HG02798 (cell line): ENCODE results near the gene MDM4.

Experiments used
- ATAC-seq: cut with Tn5 transposase; IDR thresholded peaks from one replicate; pipeline ENCODE4 v1.9.1; 2021; ENCODE audit warnings: mild to moderate bottlenecking; ENCODE audit not compliant: unreplicated experiment, poor library complexity

The MDM4 gene

DNA sequence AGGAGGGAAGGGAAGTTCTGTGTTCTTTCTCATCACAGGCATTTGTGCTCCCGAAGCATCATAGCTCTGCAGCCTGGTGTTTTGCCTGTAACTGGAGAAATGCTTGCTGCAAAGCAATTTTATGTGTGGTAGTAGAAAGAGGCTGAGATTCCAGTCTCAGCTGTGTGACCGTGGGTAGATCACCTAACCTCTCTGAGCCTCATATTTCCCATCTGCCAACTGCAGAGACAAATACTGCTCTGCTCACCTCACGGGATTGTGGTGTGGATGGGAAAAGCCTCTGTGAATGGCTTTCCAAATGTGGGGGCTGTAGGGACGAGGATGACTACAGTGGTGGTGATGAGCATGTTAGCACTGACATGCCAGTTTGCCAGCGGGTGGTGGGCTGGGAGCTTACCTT is 84.0 kb downstream of the MDM4 start:
- no peak for ATAC-seq

DNA sequence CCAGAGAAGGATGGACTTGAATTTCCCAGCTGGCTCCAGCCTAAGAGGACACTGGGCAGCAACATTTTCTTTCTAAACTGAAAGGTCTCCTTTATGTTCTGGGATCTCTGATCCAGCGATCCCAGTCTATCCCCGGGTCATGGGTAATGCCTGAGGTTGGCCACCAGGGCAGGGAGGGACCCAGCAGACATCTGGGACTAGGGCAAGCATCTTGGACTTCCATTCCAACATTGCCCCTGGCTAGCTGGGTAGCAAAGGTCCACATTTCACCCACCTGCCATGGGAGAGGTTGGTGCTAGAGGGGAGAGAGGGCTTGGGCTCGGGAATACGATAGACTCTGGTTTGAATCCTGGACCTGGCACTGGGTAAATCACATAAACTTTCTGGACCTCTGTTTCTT is 84.8 kb downstream of the MDM4 start:
- ATAC-seq, result no peak

DNA sequence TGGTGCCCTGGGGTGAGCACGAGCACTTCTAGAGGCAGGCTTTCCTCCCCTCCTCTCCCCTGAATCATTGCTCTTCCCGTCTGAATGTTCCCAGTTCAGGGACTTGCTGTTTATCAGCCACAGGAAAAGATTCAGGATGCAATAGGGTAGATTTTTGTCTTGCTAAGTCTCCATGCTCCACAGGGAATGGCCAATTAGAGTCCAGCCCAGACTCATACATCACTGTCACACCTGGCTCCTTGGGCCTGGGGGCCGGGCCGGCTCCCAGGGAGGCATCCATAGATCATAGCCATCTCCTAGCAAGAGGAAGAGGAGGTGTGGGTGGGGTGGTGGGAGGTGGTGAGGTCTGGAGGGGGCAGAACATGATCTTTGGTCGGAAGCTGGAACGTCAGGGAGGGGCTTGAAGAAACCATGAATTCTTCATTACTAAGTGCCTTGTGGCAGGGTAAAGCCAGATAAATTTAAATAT is 85.9 kb downstream of the MDM4 start:
- no peak for ATAC-seq

DNA sequence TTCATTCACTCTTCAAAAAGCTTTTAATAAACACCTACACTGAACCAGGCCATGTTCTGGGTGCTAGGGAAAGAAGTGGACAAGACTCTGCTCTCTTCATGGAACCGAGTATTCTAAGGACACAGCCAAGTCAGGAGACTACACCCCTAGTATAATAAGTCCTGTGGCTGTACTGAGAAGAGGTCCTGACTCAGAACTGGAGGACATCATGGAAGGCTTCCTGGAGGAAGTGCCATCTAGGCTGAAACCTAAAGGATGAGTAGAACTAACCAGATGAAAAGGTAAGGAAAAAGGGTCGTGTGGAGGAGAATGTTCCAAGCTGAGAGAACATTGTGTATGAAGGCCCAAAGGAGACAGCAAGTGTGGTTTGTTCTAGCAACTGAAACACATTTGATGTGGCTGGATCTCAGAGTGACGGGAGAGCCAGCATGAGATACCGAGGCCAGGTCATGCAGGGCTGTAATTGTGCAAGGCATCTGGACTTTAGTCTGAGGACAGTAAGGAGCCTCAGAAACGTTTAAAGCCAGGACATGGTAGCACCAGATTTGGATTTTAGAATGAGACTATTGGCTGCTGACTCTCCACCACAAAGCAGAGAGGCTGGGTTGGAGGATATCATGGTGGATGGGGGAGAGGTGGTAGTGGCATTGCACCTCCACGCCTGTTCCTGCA is 86.8 kb downstream of the MDM4 start:
- ATAC-seq, result no peak

DNA sequence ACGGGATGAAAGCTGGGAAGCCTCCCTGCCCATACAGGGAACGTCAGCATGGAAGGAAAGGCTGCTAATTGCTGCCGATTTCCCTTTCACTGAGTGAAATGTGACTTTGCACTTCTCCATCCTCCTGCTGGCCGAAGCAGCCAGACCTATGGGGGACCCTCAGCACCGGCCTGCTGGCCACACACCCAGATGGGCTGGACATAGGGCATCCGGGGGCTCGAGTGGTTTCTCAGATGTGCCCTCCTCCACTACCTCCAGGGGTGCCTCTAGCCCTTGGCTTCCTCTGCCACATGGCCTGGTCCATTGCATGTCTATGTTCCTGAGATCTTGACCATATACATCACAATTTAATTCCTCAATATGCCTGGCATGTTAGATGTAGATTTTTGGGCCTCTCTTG is 89.6 kb downstream of the MDM4 start:
- ATAC-seq, result no peak
